AG09309 (cell line): ENCODE data around the gene ACER1.
"Not testable (repeated sequence)": the region's sequence is repeated elsewhere in the genome, so short reads cannot be mapped to it uniquely, and the experiment has no call there.

Experiments used
- DNase-seq: peaks from one replicate; pipeline ENCODE4 v3.0.0-alpha.2; 2010; ENCODE audit warnings: low read depth
- H3K4me3 ChIP-seq: 2 replicates; pipeline ENCODE4 v1.5.1; 2011; ENCODE audit warnings: mild to moderate bottlenecking, low read depth, low read length, moderate library complexity; ENCODE audit not compliant: control insufficient read depth
- TF ChIP-seq, protein P1 (sequence below): IDR thresholded peaks from 2 replicates; pipeline ENCODE4 v1.5.1; 2011; ENCODE audit warnings: mild to moderate bottlenecking, low read depth, low read length, inconsistent platforms; ENCODE audit not compliant: insufficient read depth, control insufficient read depth; ENCODE audit errors: missing control alignments

ACER1 gene

GRCh38 chr19:6357174-6357573 is 23.8 kb upstream of the ACER1 start:
- TF ChIP-seq, protein P1, sequence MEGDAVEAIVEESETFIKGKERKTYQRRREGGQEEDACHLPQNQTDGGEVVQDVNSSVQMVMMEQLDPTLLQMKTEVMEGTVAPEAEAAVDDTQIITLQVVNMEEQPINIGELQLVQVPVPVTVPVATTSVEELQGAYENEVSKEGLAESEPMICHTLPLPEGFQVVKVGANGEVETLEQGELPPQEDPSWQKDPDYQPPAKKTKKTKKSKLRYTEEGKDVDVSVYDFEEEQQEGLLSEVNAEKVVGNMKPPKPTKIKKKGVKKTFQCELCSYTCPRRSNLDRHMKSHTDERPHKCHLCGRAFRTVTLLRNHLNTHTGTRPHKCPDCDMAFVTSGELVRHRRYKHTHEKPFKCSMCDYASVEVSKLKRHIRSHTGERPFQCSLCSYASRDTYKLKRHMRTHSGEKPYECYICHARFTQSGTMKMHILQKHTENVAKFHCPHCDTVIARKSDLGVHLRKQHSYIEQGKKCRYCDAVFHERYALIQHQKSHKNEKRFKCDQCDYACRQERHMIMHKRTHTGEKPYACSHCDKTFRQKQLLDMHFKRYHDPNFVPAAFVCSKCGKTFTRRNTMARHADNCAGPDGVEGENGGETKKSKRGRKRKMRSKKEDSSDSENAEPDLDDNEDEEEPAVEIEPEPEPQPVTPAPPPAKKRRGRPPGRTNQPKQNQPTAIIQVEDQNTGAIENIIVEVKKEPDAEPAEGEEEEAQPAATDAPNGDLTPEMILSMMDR: no peak
- DNase-seq: no peak
- no peak overlapping the region for H3K4me3 ChIP-seq

DNA sequence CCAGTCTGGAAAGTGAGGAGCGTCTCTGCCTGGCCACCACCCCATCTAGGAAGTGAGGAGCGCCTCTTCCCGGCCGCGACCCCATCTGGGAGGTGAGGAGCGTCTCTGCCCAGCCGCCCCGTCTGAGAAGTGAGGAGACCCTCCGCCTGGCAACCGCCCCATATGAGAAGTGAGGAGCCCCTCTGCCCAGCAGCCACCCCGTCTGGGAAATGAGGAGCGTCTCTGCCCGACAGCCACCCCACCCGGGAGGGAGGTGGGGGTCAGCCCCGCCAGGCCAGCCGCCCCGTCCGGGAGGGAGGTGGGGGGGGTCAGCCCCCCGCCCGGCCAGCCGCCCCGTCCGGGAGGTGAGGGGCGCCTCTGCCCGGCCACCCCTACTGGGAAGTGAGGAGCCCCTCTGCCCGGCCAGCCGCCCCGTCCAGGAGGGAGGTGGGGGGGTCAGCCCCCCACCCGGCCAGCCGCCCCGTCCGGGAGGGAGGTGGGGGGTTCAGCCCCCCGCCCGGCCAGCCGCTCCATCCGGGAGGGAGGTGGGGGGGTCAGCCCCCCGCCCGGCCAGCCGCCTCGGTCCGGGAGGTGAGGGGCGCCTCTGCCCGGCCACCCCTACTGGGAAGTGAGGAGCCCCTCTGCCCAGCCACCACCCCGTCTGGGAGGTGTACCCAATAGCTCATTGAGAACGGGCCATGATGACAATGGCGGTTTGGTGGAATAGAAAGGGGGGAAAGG is 22.1 kb upstream of the ACER1 start:
- DNase-seq, H3K4me3 ChIP-seq: not testable (repeated sequence)

DNA sequence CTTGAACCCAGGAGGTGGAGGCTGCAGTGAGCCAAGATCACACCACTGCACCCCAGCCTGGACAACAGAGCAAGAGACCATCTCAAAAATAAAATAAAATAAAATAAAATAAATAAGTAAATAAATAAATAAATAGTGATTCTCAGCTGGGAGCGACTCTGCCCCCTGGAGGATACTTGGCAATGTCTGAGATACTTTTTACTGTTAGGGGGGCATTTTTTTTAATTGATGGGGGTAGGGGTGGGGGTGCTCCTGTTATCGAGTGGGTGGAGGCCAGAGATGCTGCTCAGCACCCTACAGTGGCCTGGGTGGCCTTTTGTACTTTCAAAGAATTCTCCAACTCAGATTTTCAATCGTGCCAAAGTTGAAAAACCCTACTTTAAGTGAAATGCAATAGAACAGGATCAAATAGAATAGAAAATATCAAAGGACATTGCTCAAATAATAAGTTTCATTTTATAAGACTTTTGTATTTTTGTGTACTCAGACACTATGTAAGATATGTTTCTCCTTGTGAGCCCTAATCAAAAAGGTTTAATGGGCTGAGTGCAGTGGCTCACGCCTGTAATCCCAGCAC is 20.8 kb upstream of the ACER1 start:
- no peak for DNase-seq
- TF ChIP-seq, protein P1: peak; percentile 64
- H3K4me3 ChIP-seq: no peak overlapping the region

DNA sequence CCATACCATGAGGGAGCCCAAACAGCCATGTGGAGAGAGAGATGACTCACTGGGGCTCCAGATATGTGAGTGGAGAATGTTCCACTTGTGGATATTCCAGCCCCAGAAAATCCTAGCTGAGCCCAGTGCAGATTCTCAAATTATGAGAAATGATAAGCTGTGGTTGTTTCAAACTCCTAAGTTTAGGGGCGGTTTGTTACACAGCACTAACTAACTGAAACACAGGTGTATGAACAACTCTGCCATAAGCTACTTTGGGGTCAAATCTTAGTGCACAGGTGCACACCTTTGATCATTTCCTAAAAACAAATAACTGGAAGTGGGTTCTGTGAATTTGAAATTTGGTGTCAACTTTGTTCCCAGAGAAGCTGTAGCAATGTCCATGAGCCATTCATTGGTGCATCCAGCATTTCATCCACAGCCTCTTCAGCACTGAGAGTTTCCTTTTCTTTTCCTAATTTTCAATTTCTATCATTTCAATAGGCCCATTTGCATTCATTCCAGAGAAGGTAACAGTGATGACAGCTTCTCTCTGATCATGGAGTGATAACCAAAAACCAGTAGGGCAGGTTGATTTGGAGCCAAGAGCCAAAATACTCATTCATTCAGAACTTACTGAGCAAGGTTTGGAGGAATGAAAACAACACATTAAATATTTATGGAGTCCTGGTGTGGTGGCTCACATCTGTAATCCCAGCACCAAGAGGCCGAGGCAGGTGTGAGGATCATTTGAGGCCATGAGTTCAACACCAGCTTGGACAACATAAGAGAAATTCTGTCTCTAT is 19.2 kb upstream of the ACER1 start:
- TF ChIP-seq, protein P1: no peak
- DNase-seq: no peak
- H3K4me3 ChIP-seq: no peak overlapping the region

GRCh38 chr19:6350688-6351087 is 17.3 kb upstream of the ACER1 start:
- H3K4me3 ChIP-seq: no peak overlapping the region
- TF ChIP-seq, protein P1: no peak
- no peak for DNase-seq

DNA sequence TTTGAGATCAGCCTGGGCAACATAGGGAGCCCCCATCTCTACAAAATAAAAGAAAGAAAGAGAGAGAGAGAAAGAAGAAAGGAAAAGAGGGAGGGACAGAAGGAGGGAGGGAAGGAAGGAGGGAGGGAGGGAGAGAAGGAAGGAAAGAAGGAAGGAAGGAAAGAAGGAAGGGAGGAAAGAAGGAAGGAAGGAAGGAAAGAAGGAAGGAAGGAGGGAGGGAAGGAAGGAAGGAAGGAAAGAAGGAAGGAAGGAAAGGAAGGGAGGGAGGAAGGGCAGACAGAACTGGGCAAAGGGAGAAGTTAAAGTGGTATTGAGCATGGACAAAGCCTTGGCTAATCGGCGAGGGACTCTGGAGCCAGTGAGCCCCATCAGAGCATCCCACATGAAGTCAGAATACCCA is 15.9 kb upstream of the ACER1 start:
- not testable (repeated sequence) for H3K4me3 ChIP-seq, DNase-seq

DNA sequence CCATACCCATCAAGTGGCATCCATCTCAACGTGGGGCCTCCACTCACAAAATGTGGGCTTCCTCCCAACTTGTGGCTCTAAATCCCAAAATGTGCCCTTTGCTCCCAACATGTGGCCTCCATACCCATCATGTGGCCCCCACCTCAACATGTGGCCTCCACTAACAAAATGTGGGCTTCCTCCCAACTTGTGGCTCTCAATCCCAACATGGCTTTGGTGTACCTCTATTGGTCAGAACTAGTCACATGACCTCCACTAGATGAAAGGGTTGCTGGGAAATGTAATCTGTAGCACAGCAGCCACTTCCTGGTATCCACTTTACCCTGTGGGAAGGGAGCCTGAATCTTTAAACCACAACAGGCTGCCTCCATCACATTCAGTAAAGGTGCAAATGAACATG is 10.1 kb upstream of the ACER1 start:
- TF ChIP-seq, protein P1: no peak
- DNase-seq: no peak
- H3K4me3 ChIP-seq: no peak overlapping the region
